ENCODE measurements around the gene TMEM38B.

GRCh38 chr9:105711867-105712266, 17.5 kb downstream of the TMEM38B start:
- TF ChIP-seq CTCF (IDR thresholded peaks at IDR 0.05): no peak
- TF ChIP-seq EZH2 (IDR thresholded peaks at IDR 0.05): no peak
